H1 (cell line): ENCODE data around the gene NLN. TPM values are rescaled to one million over a fixed set of nuclear protein-coding genes. Genes with fewer than 3 reads are reported as not detected.

Experiments
- CTCF ChIA-PET: fragments of 300-600 bp; sonication (Branson Sonifier 250); formaldehyde crosslinking; loops from one replicate; lab custom pipeline; 2021; ENCODE audit not compliant: partially characterized antibody; lab: Charles Lee
- POLR2A ChIA-PET: fragments of 300-600 bp; sonication (Branson Sonifier 250); formaldehyde crosslinking; loops from one replicate; lab custom pipeline; 2021; ENCODE audit warnings: inconsistent platforms; ENCODE audit not compliant: partially characterized antibody; lab: Charles Lee
- DNase-seq, 2 experiments: peaks; one replicate each; pipeline versions ENCODE4 v3.0.0 to v3.0.0-alpha.2; 2010 to 2022; ENCODE audit warnings: low spot score in 2 of 2, low read depth in 1 of 2, mixed read lengths in 1 of 2
- FAIRE-seq: peaks from 2 replicates; lab custom pipeline; 2011; peaks lifted over from hg19 to GRCh38; lab: Jason Lieb, UNC
- H2AFZ ChIP-seq: 2 replicates; pipeline ENCODE4 v1.8.1; 2012; ENCODE audit warnings: low read length, inconsistent platforms
- H2AK5ac ChIP-seq: 2 replicates; pipeline ENCODE4 v1.6.1; 2013; ENCODE audit warnings: low read depth, low read length
- H2BK120ac ChIP-seq: replicated peaks from 2 replicates; pipeline ENCODE3; 2013; ENCODE audit warnings: low read depth, low read length, inconsistent platforms
- H2BK12ac ChIP-seq: 2 replicates; pipeline ENCODE4 v1.6.1; 2013; ENCODE audit warnings: low read depth, low read length
- H2BK15ac ChIP-seq: 2 replicates; pipeline ENCODE4 v1.6.1; 2013; ENCODE audit warnings: low read length
- H2BK20ac ChIP-seq: 2 replicates; pipeline ENCODE4 v1.6.1; 2013; ENCODE audit warnings: low read length
- H2BK5ac ChIP-seq: 2 replicates; pipeline ENCODE4 v1.6.1; 2013; ENCODE audit warnings: low read depth, low read length
- H3K14ac ChIP-seq: 2 replicates; pipeline ENCODE4 v1.6.1; 2013; ENCODE audit warnings: inconsistent platforms; ENCODE audit not compliant: insufficient read length
- H3K18ac ChIP-seq: 2 replicates; pipeline ENCODE4 v1.6.1; 2013; ENCODE audit warnings: low read length; ENCODE audit errors: extremely low read depth
- H3K23ac ChIP-seq: 2 replicates; pipeline ENCODE4 v1.6.1; 2013; ENCODE audit warnings: inconsistent platforms; ENCODE audit not compliant: insufficient read length
- H3K23me2 ChIP-seq: 2 replicates; pipeline ENCODE4 v1.6.1; 2013; ENCODE audit warnings: low read depth, low read length
- H3K27ac ChIP-seq: 2 replicates; pipeline ENCODE4 v1.6.1; 2011; ENCODE audit warnings: low read depth, low read length, inconsistent platforms
- H3K27me3 ChIP-seq, 4 experiments: replicated peaks in 1 of 4; 1 replicate in 1 of 4; 2 replicates in 3 of 4; pipeline versions ENCODE4 v1.6.1 to v1.8.1; 2011 to 2013; ENCODE audit warnings: low read length in 3 of 4, mild to moderate bottlenecking in 3 of 4, inconsistent platforms in 2 of 4, mixed read lengths in 2 of 4, moderate library complexity in 1 of 4; ENCODE audit not compliant: control insufficient read depth in 3 of 4, insufficient read depth in 3 of 4; ENCODE audit errors: extremely low read depth in 1 of 4
- H3K36me3 ChIP-seq, 4 experiments: 2 replicates each; pipeline versions ENCODE4 v1.6.1 to v1.8.1; 2011 to 2013; ENCODE audit warnings: mild to moderate bottlenecking in 4 of 4, low read length in 3 of 4, moderate library complexity in 2 of 4, control low read depth in 1 of 4, inconsistent platforms in 1 of 4; ENCODE audit not compliant: insufficient read depth in 4 of 4, control insufficient read depth in 2 of 4
- H3K4ac ChIP-seq: replicated peaks from 2 replicates; pipeline ENCODE3; 2013; ENCODE audit warnings: low read length, low read depth, mixed read lengths, inconsistent platforms; ENCODE audit not compliant: insufficient read length
- H3K4me1 ChIP-seq, 4 experiments: replicated peaks in 1 of 4; 1 replicate in 1 of 4; 2 replicates in 3 of 4; pipeline versions ENCODE4 v1.6.1 to v1.8.1; 2011 to 2013; ENCODE audit warnings: low read length in 3 of 4, inconsistent platforms in 2 of 4, mixed read lengths in 1 of 4; ENCODE audit not compliant: insufficient read depth in 4 of 4, control insufficient read depth in 3 of 4
- H3K4me2 ChIP-seq, 2 experiments: 2 replicates each; pipeline versions ENCODE4 v1.6.1 to v1.8.1; 2011 to 2013; ENCODE audit warnings: low read depth in 2 of 2, low read length in 2 of 2, control low read depth in 1 of 2, inconsistent platforms in 1 of 2, mild to moderate bottlenecking in 1 of 2; ENCODE audit not compliant: insufficient read depth in 1 of 2
- H3K4me3 ChIP-seq, 4 experiments: fragments of 200-600, 300-600 bp in 1 of 4; sonication (generic), shearing (Covaris generic), sonication (Bioruptor Twin) in 1 of 4; 2 replicates each; pipeline versions ENCODE4 v1.5.1 to v1.8.1; 2011 to 2016; ENCODE audit warnings: low read length in 4 of 4, low read depth in 3 of 4, control low read depth in 2 of 4, inconsistent platforms in 2 of 4, mild to moderate bottlenecking in 2 of 4, mixed read lengths in 1 of 4, moderate library complexity in 1 of 4; ENCODE audit not compliant: insufficient read depth in 2 of 4; ENCODE audit errors: extremely low read depth in 1 of 4
- H3K56ac ChIP-seq: replicated peaks from 2 replicates; pipeline ENCODE3; 2013; ENCODE audit warnings: low read depth, mild to moderate bottlenecking, mixed read lengths, low read length, inconsistent platforms; ENCODE audit not compliant: insufficient read length
- H3K79me1 ChIP-seq: 2 replicates; pipeline ENCODE4 v1.6.1; 2013; ENCODE audit warnings: low read depth, low read length, control low read depth
- H3K79me2 ChIP-seq, 2 experiments: 2 replicates each; pipeline versions ENCODE4 v1.6.1 to v1.8.1; 2012 to 2013; ENCODE audit warnings: low read length in 2 of 2, mild to moderate bottlenecking in 2 of 2, inconsistent platforms in 1 of 2; ENCODE audit not compliant: insufficient read depth in 2 of 2, control insufficient read depth in 1 of 2
- H3K9ac ChIP-seq, 4 experiments: replicated peaks in 1 of 4; 1 replicate in 1 of 4; 2 replicates in 3 of 4; pipeline versions ENCODE4 v1.6.1 to v1.8.1; 2011 to 2013; ENCODE audit warnings: low read depth in 3 of 4, low read length in 3 of 4, control low read depth in 2 of 4, mild to moderate bottlenecking in 2 of 4, moderate library complexity in 2 of 4, inconsistent platforms in 1 of 4; ENCODE audit errors: extremely low read depth in 1 of 4
- H3K9me3 ChIP-seq, 2 experiments: 2 replicates each; pipeline versions ENCODE4 v1.6.1 to v1.8.1; 2012 to 2013; ENCODE audit warnings: mild to moderate bottlenecking in 2 of 2, moderate library complexity in 2 of 2, control low read depth in 1 of 2, inconsistent platforms in 1 of 2, low read depth in 1 of 2, low read length in 1 of 2, mixed read lengths in 1 of 2; ENCODE audit not compliant: insufficient read depth in 2 of 2
- H4K20me1 ChIP-seq, 2 experiments: replicated peaks in 1 of 2; 2 replicates each; pipeline versions ENCODE3 to v1.8.1; 2011 to 2013; ENCODE audit warnings: inconsistent platforms in 2 of 2, low read length in 2 of 2, mild to moderate bottlenecking in 1 of 2; ENCODE audit not compliant: insufficient read depth in 2 of 2, control insufficient read depth in 1 of 2
- H4K5ac ChIP-seq: 2 replicates; pipeline ENCODE4 v1.6.1; 2013; ENCODE audit warnings: low read length, low read depth, mixed read lengths, inconsistent platforms; ENCODE audit not compliant: insufficient read length
- H4K8ac ChIP-seq: 2 replicates; pipeline ENCODE4 v1.8.0; 2013; ENCODE audit warnings: mild to moderate bottlenecking, moderate library complexity, low read length, inconsistent platforms; ENCODE audit not compliant: insufficient read depth; ENCODE audit errors: extremely low read depth
- H4K91ac ChIP-seq: replicated peaks from 2 replicates; pipeline ENCODE3; 2013; ENCODE audit warnings: low read length, mixed read lengths, inconsistent platforms; ENCODE audit not compliant: insufficient read length
- EZH2 ChIP-seq: fragments of 200-600 bp; sonication (generic); IDR thresholded peaks from 2 replicates; pipeline ENCODE4 v1.7.1; 2012; ENCODE audit warnings: low read depth, mild to moderate bottlenecking, moderate library complexity, low read length, inconsistent platforms; ENCODE audit not compliant: severe bottlenecking
- GABPA ChIP-seq: IDR thresholded peaks from 2 replicates; pipeline ENCODE4 v1.6.1; 2011; ENCODE audit warnings: mild to moderate bottlenecking, low read length, moderate library complexity, borderline replicate concordance; ENCODE audit not compliant: insufficient read depth
- HDAC2 ChIP-seq, 2 experiments: fragments of 300-600 bp in 1 of 2; sonication (generic) in 1 of 2; IDR thresholded peaks; 2 replicates each; pipeline ENCODE4 v1.6.1; 2011 to 2012; ENCODE audit warnings: low read depth in 2 of 2, low read length in 2 of 2, mild to moderate bottlenecking in 2 of 2, moderate library complexity in 2 of 2, borderline replicate concordance in 1 of 2, inconsistent platforms in 1 of 2
- HDAC6 ChIP-seq: IDR thresholded peaks from one replicate; pipeline ENCODE4 v1.7.1; 2012; ENCODE audit warnings: low read depth, mild to moderate bottlenecking, inconsistent platforms, low read length, moderate library complexity
- RBBP5 ChIP-seq: IDR thresholded peaks from 2 replicates; pipeline ENCODE4 v1.7.1; 2012; ENCODE audit warnings: low read depth, mild to moderate bottlenecking, inconsistent platforms, low read length, moderate library complexity, borderline replicate concordance
- SIN3A ChIP-seq, 2 experiments: IDR thresholded peaks in 1 of 2; conservative IDR thresholded peaks in 1 of 2; 2 replicates each; pipeline ENCODE4 v1.6.1; 2011 to 2012; ENCODE audit warnings: low read length in 2 of 2, improper control_type of control experiment in 1 of 2, low read depth in 1 of 2, mild to moderate bottlenecking in 1 of 2
- SRF ChIP-seq: IDR thresholded peaks from 2 replicates; pipeline ENCODE4 v1.6.1; 2011; ENCODE audit warnings: mild to moderate bottlenecking, low read depth, low read length, moderate library complexity
- WGBS, 2 experiments: shearing (Covaris generic) in 1 of 2; methylation state at CpG; one replicate each; pipeline versions ENCODE4 v1.1.6 to v1.1.7; 2013 to 2015; ENCODE audit warnings: low lambda C conversion rate in 2 of 2, mixed read lengths in 2 of 2, inconsistent platforms in 1 of 2, low coverage in 1 of 2, missing lambda C conversion rate in 1 of 2; ENCODE audit not compliant: insufficient replicate concordance in 2 of 2, insufficient coverage in 1 of 2, insufficient read length in 1 of 2; ENCODE audit errors: extremely low coverage in 1 of 2, missing lambda C conversion rate in 1 of 2; 5-methylcytosine and 5-hydroxymethylcytosine counted together
- polyA plus RNA-seq, 7 experiments: library from polyadenylated mRNA; depleted of rRNA in 3 of 7; stranded (reverse) in 5 of 7; unstranded in 2 of 7; fragments of >200 nt in 5 of 7; fragments of 200-250 nt in 2 of 7; gene quantifications; 1 replicate in 5 of 7; 2 replicates in 1 of 7; 4 replicates in 1 of 7; pipeline versions ENCODE4 v1.2.1 to v1.2.3, GENCODE V29; 2011 to 2013; ENCODE audit warnings: missing spikeins in 2 of 7, mixed read lengths in 2 of 7
- total RNA-seq: library from RNA; stranded (reverse); fragmentation: NEBNext Ultra II Directional; extraction: Animal tissue kit (Norgen Biotek cat#: 25700); gene quantifications from 2 replicates; pipeline ENCODE4 v1.2.1, GENCODE V29; 2021

Gene NLN
- total and polyA plus RNA-seq, 2 of the 8 experiments (the other 6 are each of a cell fraction or from before 2014, with no cell fraction given), result 46.7 to 192 TPM

- Histone ChIP-seq H3K79me2 (no peaks in the 10 kb centered on the region; a peak in 1 of 4 replicates), H2BK12ac (no peak overlapping the region), H2BK120ac (no peak overlapping the region), H3K27me3 (peaks cover 0 to 1% (median 0%) of the 10 kb centered on the region in 4 experiments; a peak in 1 of 7 replicates), H2AK5ac (no peak overlapping the region), H2BK5ac (no peak overlapping the region), H4K5ac (no peak overlapping the region), H3K27ac (no peak overlapping the region), H3K36me3 (peaks cover 5 to 50% (median 22%) of the 10 kb centered on the region in 4 experiments), H2BK15ac (no peak overlapping the region), H4K20me1 (peaks cover 0 to 3% of the 10 kb centered on the region in 2 experiments), H3K4ac (no peak overlapping the region), H3K56ac (no peak overlapping the region), H3K9me3 (no peaks in the 10 kb centered on the region), H3K79me1 (no peaks in the 10 kb centered on the region; the same call in 1 of the 2 replicates), H3K14ac (no peak overlapping the region), H3K9ac (no peak overlapping the region), H4K8ac (no peak overlapping the region), H3K23ac (no peak overlapping the region), H3K4me3 (no peak overlapping the region), H2BK20ac (no peak overlapping the region), H2AFZ (no peak overlapping the region), H3K18ac (no peak overlapping the region), H3K23me2 (no peaks in the 10 kb centered on the region), H4K91ac (no peak overlapping the region), H3K4me1 (no peaks in the 10 kb centered on the region; a peak in 1 of 7 replicates), H3K4me2 (no peak overlapping the region)
- ChIA-PET CTCF (no interaction called here), POLR2A (interaction anchor here (0.8 kb wide), 1 partner anchor 8 kb away, joined by 3 read pairs; no protein-coding TSS in a partner anchor)
- FAIRE-seq (no peak), DNase-seq (no peak)
- 93% methylated on average over 2 of the region's 2 CpGs; no CpG with 5 or more reads in 1 of the 2 experiments for WGBS, 2 experiments
- no peak for TF ChIP-seq SIN3A (conservative IDR thresholded peaks at IDR 0.05 in 1 of 2, IDR thresholded peaks at IDR 0.05 in 1 of 2; ENCODE audit: low read depth in 1 of 2, low read length in 2 of 2)
- no peak for TF ChIP-seq GABPA
- no peak for TF ChIP-seq SRF
- no peak for TF ChIP-seq EZH2
- TF ChIP-seq HDAC6, result no peak
- TF ChIP-seq HDAC2 (IDR thresholded peaks at IDR 0.05; ENCODE audit: borderline replicate concordance in 1 of 2, low read depth in 2 of 2, low read length in 2 of 2), result no peak
- no peak for TF ChIP-seq RBBP5
These were observed 94.7 kb downstream of the NLN start for GRCh38 chr5:65816729-65817128.
